ENCODE results near the gene AFF1.

Gene AFF1

GRCh38 chr4:86924811-86925210, 10.0 kb upstream of the AFF1 start:
- Histone ChIP-seq H4K8ac (ENCODE audit: low read depth, low read length) (peak overlapping the region; percentile 2), H2AFZ (ENCODE audit: insufficient read depth, low read length, poor library complexity) (no peak overlapping the region), H3K18ac (ENCODE audit: low read length) (no peak overlapping the region), H2BK12ac (ENCODE audit: low read length) (peak overlapping the region; percentile 75), H2BK5ac (ENCODE audit: low read depth, low read length, poor library complexity) (no peak overlapping the region), H3K14ac (ENCODE audit: low read length) (no peak overlapping the region), H2AK5ac (ENCODE audit: low read length) (no peak overlapping the region), H3K36me3 (ENCODE audit: control insufficient read depth in 1 of 2, insufficient read depth in 2 of 2, low read length in 2 of 2) (no peaks in the 10 kb centered on the region), H3K27me3 (ENCODE audit: insufficient read depth, low read length) (no peaks in the 10 kb centered on the region), H3K9ac (ENCODE audit: low read length) (no peak overlapping the region), H3K4me2 (ENCODE audit: low read length) (no peak overlapping the region), H3K79me2 (ENCODE audit: control insufficient read depth, insufficient read depth, low read length, poor library complexity) (peaks cover 2% of the 10 kb centered on the region), H3K9me3 (ENCODE audit: insufficient read depth, low read depth, low read length) (no peaks in the 10 kb centered on the region), H3K4me1 (ENCODE audit: control insufficient read depth in 1 of 2, insufficient read depth in 2 of 2, low read length in 2 of 2) (peaks cover 10 to 19% of the 10 kb centered on the region in 2 experiments), H3K23ac (ENCODE audit: low read length) (no peak overlapping the region), H2BK120ac (ENCODE audit: insufficient read depth, low read length, poor library complexity) (peak overlapping the region; percentile 46), H4K91ac (ENCODE audit: low read depth, low read length) (peak overlapping the region; percentile 48), H3K4ac (ENCODE audit: low read depth, low read length) (no peak overlapping the region), H4K12ac (ENCODE audit: low read depth, low read length) (no peak overlapping the region), H3K4me3 (ENCODE audit: low read depth, low read length) (no peak overlapping the region), H3K79me1 (ENCODE audit: low read length) (peaks cover 12% of the 10 kb centered on the region), H3K27ac (ENCODE audit: low read depth, low read length) (no peak overlapping the region)
- DNase-seq = peak; percentile 85 to 90
- WGBS (ENCODE audit: extremely low coverage, insufficient coverage, insufficient read length) = no CpG with 5 or more reads among the region's 2 CpGs

DNA sequence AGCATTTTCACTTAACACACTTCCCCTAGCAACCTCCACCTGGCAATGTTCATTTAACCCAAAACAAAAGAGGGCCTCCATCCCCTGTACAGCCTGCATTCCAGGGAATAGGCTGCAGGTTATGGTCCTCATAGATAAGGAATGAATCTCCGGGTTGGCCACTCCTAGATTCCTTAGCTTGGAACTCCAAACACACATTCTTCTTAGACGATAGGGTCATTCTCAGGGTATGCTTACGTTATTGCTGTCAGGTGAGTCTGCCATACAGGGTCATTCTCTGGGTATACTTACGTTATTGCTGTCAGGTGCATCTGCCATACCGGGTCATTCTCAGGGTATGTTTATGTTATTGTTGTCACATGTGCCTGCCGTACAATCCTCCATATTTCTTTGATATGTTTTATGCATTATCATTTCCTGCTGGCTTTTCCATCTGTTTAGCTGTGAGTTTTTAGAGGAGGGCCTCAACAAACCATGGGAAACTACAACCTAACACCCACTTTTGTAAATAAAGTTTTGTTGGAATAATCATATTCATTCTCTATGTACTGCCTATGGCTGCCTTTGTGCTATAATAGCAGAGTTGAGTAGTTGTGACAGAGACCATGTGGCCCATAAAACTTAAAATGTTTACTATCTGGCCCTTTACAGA, 8.2 kb upstream of the AFF1 start:
- Histone ChIP-seq H3K4ac (ENCODE audit: low read depth, low read length) (no peak overlapping the region), H3K9ac (ENCODE audit: low read length) (no peak overlapping the region), H3K36me3 (ENCODE audit: control insufficient read depth in 1 of 2, insufficient read depth in 2 of 2, low read length in 2 of 2) (no peaks in the 10 kb centered on the region), H2AK5ac (ENCODE audit: low read length) (no peak overlapping the region), H3K79me1 (ENCODE audit: low read length) (peaks cover 12% of the 10 kb centered on the region), H2AFZ (ENCODE audit: insufficient read depth, low read length, poor library complexity) (no peak overlapping the region), H3K14ac (ENCODE audit: low read length) (peak overlapping the region; percentile 86), H3K27me3 (ENCODE audit: insufficient read depth, low read length) (no peaks in the 10 kb centered on the region), H3K4me1 (ENCODE audit: control insufficient read depth in 1 of 2, insufficient read depth in 2 of 2, low read length in 2 of 2) (peaks cover 10 to 19% of the 10 kb centered on the region in 2 experiments), H4K91ac (ENCODE audit: low read depth, low read length) (no peak overlapping the region), H3K23ac (ENCODE audit: low read length) (no peak overlapping the region), H2BK12ac (ENCODE audit: low read length) (no peak overlapping the region), H2BK120ac (ENCODE audit: insufficient read depth, low read length, poor library complexity) (no peak overlapping the region), H4K8ac (ENCODE audit: low read depth, low read length) (no peak overlapping the region), H3K9me3 (ENCODE audit: insufficient read depth, low read depth, low read length) (no peaks in the 10 kb centered on the region), H3K18ac (ENCODE audit: low read length) (no peak overlapping the region), H3K27ac (ENCODE audit: low read depth, low read length) (peak overlapping the region; percentile 67), H4K12ac (ENCODE audit: low read depth, low read length) (no peak overlapping the region), H2BK5ac (ENCODE audit: low read depth, low read length, poor library complexity) (peak overlapping the region; percentile 86), H3K4me3 (ENCODE audit: low read depth, low read length) (no peak overlapping the region), H3K4me2 (ENCODE audit: low read length) (no peak overlapping the region), H3K79me2 (ENCODE audit: control insufficient read depth, insufficient read depth, low read length, poor library complexity) (peaks cover 2% of the 10 kb centered on the region)
- peak; percentile 93 to 97 for DNase-seq
- WGBS (ENCODE audit: extremely low coverage, insufficient coverage, insufficient read length) = no CpG with 5 or more reads among the region's 6 CpGs

- H3K23ac ChIP-seq (ENCODE audit: low read length) = no peak overlapping the region
- H4K12ac ChIP-seq (ENCODE audit: low read depth, low read length) = no peak overlapping the region
- H3K79me1 ChIP-seq (ENCODE audit: low read length) = peaks cover 11% of the 10 kb centered on the region
- DNase-seq = peak; percentile 95 to 97
- H3K14ac ChIP-seq (ENCODE audit: low read length) = peak overlapping the region; percentile 35
- H3K18ac ChIP-seq (ENCODE audit: low read length) = no peak overlapping the region
- H3K36me3 ChIP-seq (ENCODE audit: control insufficient read depth in 1 of 2, insufficient read depth in 2 of 2, low read length in 2 of 2) = no peaks in the 10 kb centered on the region
- H3K27ac ChIP-seq (ENCODE audit: low read depth, low read length) = peak overlapping the region; percentile 69
- H2AK5ac ChIP-seq (ENCODE audit: low read length) = no peak overlapping the region
- no peak overlapping the region for H3K4me3 ChIP-seq (ENCODE audit: low read depth, low read length)
- H3K9ac ChIP-seq (ENCODE audit: low read length) = peak overlapping the region; percentile 51
- H2BK12ac ChIP-seq (ENCODE audit: low read length) = no peak overlapping the region
- H2BK120ac ChIP-seq (ENCODE audit: insufficient read depth, low read length, poor library complexity) = peak overlapping the region; percentile 64
- H3K4ac ChIP-seq (ENCODE audit: low read depth, low read length) = no peak overlapping the region
- no CpG with 5 or more reads among the region's 2 CpGs for WGBS (ENCODE audit: extremely low coverage, insufficient coverage, insufficient read length)
- peak overlapping the region; percentile 72 for H4K91ac ChIP-seq (ENCODE audit: low read depth, low read length)
- H3K9me3 ChIP-seq (ENCODE audit: insufficient read depth, low read depth, low read length) = no peaks in the 10 kb centered on the region
- no peak overlapping the region for H3K4me2 ChIP-seq (ENCODE audit: low read length)
- H4K8ac ChIP-seq (ENCODE audit: low read depth, low read length) = no peak overlapping the region
- peak overlapping the region; percentile 26 for H2BK5ac ChIP-seq (ENCODE audit: low read depth, low read length, poor library complexity)
- no peak overlapping the region for H2AFZ ChIP-seq (ENCODE audit: insufficient read depth, low read length, poor library complexity)
- H3K79me2 ChIP-seq (ENCODE audit: control insufficient read depth, insufficient read depth, low read length, poor library complexity) = no peaks in the 10 kb centered on the region
- H3K27me3 ChIP-seq (ENCODE audit: insufficient read depth, low read length) = no peaks in the 10 kb centered on the region
- H3K4me1 ChIP-seq (ENCODE audit: control insufficient read depth in 1 of 2, insufficient read depth in 2 of 2, low read length in 2 of 2) = peaks cover 7 to 17% of the 10 kb centered on the region in 2 experiments
Observed at GRCh38 chr4:86927843-86928395, 6.9 kb upstream of the AFF1 start.

DNA sequence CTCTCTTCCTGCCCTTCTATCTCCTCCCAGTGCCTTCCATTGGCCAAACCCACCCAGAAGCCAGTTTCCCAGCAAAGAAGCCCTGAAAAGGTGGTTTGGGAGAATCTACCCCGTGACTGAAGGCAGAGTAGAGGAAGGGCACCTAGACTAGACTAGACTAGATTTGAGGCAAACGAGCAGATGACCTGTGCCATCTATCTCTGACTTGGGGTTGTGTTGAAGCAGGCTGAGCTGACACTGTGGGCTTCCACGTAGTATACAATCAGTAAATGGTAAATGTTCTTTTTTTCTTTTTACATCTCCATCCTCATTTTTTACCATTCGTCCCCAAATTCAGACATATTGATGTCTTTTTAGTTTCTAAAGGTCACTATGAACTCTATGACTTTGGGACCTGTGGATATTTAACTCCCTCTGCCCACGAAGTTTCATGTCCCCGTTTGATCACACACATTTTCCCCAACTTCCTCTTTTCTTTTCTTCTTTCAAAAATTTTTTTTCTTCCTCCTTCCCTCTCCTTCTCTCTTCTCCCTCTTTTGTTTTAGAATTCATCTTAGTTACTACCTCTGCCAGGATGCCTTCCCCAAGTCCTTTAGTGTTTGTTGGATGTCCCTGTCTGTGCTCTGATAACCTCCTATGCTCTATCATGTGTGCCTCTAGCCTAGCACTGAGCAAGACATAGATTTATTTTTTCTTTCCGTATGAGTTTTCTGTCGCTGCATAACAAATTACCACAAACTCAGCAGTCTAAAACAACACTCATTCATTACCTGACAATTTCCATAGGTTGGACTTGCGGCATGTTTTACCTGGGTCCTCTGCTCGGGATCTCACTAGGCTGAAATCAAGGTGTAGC, 6.2 kb upstream of the AFF1 start:
- no peak overlapping the region for H2AFZ ChIP-seq (ENCODE audit: insufficient read depth, low read length, poor library complexity)
- no peak overlapping the region for H2AK5ac ChIP-seq (ENCODE audit: low read length)
- no peak for DNase-seq
- H3K4me2 ChIP-seq (ENCODE audit: low read length) = no peak overlapping the region
- H3K9me3 ChIP-seq (ENCODE audit: insufficient read depth, low read depth, low read length) = no peaks in the 10 kb centered on the region
- H3K4me3 ChIP-seq (ENCODE audit: low read depth, low read length) = no peak overlapping the region
- peak overlapping the region; percentile 51 for H3K9ac ChIP-seq (ENCODE audit: low read length)
- H3K36me3 ChIP-seq (ENCODE audit: control insufficient read depth in 1 of 2, insufficient read depth in 2 of 2, low read length in 2 of 2) = no peaks in the 10 kb centered on the region
- no peak overlapping the region for H2BK12ac ChIP-seq (ENCODE audit: low read length)
- peak overlapping the region; percentile 69 for H3K27ac ChIP-seq (ENCODE audit: low read depth, low read length)
- H3K4ac ChIP-seq (ENCODE audit: low read depth, low read length) = no peak overlapping the region
- no peaks in the 10 kb centered on the region for H3K79me2 ChIP-seq (ENCODE audit: control insufficient read depth, insufficient read depth, low read length, poor library complexity)
- H4K91ac ChIP-seq (ENCODE audit: low read depth, low read length) = peak overlapping the region; percentile 72
- peak overlapping the region; percentile 35 for H3K14ac ChIP-seq (ENCODE audit: low read length)
- no peak overlapping the region for H3K23ac ChIP-seq (ENCODE audit: low read length)
- H4K12ac ChIP-seq (ENCODE audit: low read depth, low read length) = no peak overlapping the region
- H3K4me1 ChIP-seq (ENCODE audit: control insufficient read depth in 1 of 2, insufficient read depth in 2 of 2, low read length in 2 of 2) = peaks cover 7 to 17% of the 10 kb centered on the region in 2 experiments
- peak overlapping the region; percentile 26 for H2BK5ac ChIP-seq (ENCODE audit: low read depth, low read length, poor library complexity)
- H3K18ac ChIP-seq (ENCODE audit: low read length) = no peak overlapping the region
- WGBS (ENCODE audit: extremely low coverage, insufficient coverage, insufficient read length) = 100% methylated on average over 1 of the region's 10 CpGs
- H3K79me1 ChIP-seq (ENCODE audit: low read length) = peaks cover 11% of the 10 kb centered on the region
- H4K8ac ChIP-seq (ENCODE audit: low read depth, low read length) = no peak overlapping the region
- H2BK120ac ChIP-seq (ENCODE audit: insufficient read depth, low read length, poor library complexity) = peak overlapping the region; percentile 64
- no peaks in the 10 kb centered on the region for H3K27me3 ChIP-seq (ENCODE audit: insufficient read depth, low read length)

All from trophoblast cell (in vitro differentiated cells and primary cell).